Stomach (tissue), 9 donors: Measurements from ENCODE around the gene EYA3. TPM values are rescaled to one million over a fixed set of nuclear protein-coding genes. Genes with fewer than 3 reads are reported as not detected.

ENCODE experiments used
- DNase-seq, 2 donors: peaks; one replicate each; pipeline versions ENCODE4 v3.0.0 to v3.0.0-alpha.2; 2013 to 2019
- H3K27ac ChIP-seq, 5 donors: fragments of 200-600 bp in 4 of 5; sonication (generic) in 4 of 5; one replicate each; pipeline ENCODE4 v1.5.1; 2013 to 2019; ENCODE audit warnings: mild to moderate bottlenecking in 1 of 5, moderate library complexity in 1 of 5
- H3K27me3 ChIP-seq, 3 donors: fragments of 200-600 bp; sonication (generic); one replicate each; pipeline ENCODE4 v1.5.1; 2017 to 2019; ENCODE audit warnings: mixed run types in 1 of 3
- H3K36me3 ChIP-seq, 4 donors: fragments of 200-600 bp; sonication (generic); 1 replicate in 3 of 4; 2 replicates in 1 of 4; pipeline ENCODE4 v1.5.1; 2016 to 2019
- H3K4me1 ChIP-seq, 4 donors: fragments of 200-600 bp; sonication (generic); one replicate each; pipeline ENCODE4 v1.5.1; 2016 to 2019
- H3K4me3 ChIP-seq, 4 donors: fragments of 200-600 bp; sonication (generic) in 3 of 4; one replicate each; pipeline ENCODE4 v1.5.1; 2016 to 2019; ENCODE audit warnings: mild to moderate bottlenecking in 1 of 4
- H3K9me3 ChIP-seq, 4 donors: fragments of 200-600 bp; sonication (generic); one replicate each; pipeline ENCODE4 v1.5.1; 2016 to 2019
- EP300 ChIP-seq: sonication (generic); formaldehyde crosslinking; IDR thresholded peaks from one replicate; pipeline ENCODE4 v1.6.1; 2017; ENCODE audit warnings: antibody characterized with exemption
- POLR2A ChIP-seq, 4 donors: fragments of 450-650 bp; IDR thresholded peaks; one replicate each; pipeline ENCODE4 v1.6.1; 2016; ENCODE audit warnings: antibody characterized with exemption in 4 of 4, control low read depth in 2 of 4, mild to moderate bottlenecking in 1 of 4, moderate library complexity in 1 of 4
- POLR2AphosphoS5 ChIP-seq, 3 donors: sonication (generic); formaldehyde crosslinking; IDR thresholded peaks; one replicate each; pipeline ENCODE4 v1.6.1; 2016; ENCODE audit warnings: antibody characterized with exemption in 3 of 3
- WGBS, 5 donors: extraction: QIAGEN DNeasy Blood & Tissue Kit in 3 of 5; methylation state at CpG; one replicate each; pipeline versions ENCODE4 v1.1.5 to v1.1.7; 2013 to 2018; 5-methylcytosine and 5-hydroxymethylcytosine counted together
- intact Hi-C: fragments of 100-400 bp; cut with DNase I; formaldehyde crosslinking; loops from one replicate; pipeline ENCODE4 v1.15.1; 2023; ENCODE audit warnings: low total_unique reads
- polyA plus RNA-seq, 3 donors: library from polyadenylated mRNA; stranded (reverse); fragments of 200-250 nt; gene quantifications; one replicate each; pipeline ENCODE4 v1.2.3, GENCODE V29; 2013
- total RNA-seq, 5 donors: library from RNA; depleted of rRNA; stranded (reverse); fragments of >200 nt; gene quantifications; one replicate each; pipeline versions ENCODE4 v1.1.0 to v1.2.3, GENCODE V29; 2014 to 2016
- TF ChIP-seq, protein P1 (sequence below), 7 experiments: fragments of 450-650 bp in 4 of 7; fragments of 200-600 bp in 3 of 7; sonication (generic) in 3 of 7; IDR thresholded peaks; one replicate each; pipeline ENCODE4 v1.5.1; 2016 to 2019; ENCODE audit warnings: antibody characterized with exemption in 7 of 7, control low read depth in 2 of 7, mild to moderate bottlenecking in 1 of 7
- donor health status: healthy with polysubstance abuse.
- donor health status: Bipolar disorder and iron deficiency.
- donor health status: healthy.

Gene EYA3
- total and polyA plus RNA-seq, 8 donors: 2.9 to 38.2 (median 12.5) TPM

DNA sequence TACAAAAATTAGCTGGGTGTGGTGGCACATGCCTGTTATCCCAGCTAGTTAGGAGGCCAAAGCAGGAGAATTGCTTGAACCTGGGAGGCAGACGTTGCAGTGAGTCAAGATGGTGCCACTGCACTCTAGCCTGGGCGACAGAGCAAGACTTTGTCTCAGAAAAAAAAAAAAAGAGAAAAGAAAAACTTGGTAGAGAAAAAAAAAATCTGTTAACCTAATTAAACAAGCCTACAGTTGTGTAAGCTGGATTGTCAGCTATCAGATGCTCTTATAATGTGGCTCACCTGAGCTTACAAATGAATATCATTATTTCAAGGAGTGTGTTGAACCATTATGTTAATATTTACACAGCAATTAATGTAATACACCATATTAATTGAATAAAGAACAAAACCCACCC is 26.4 kb upstream of the EYA3 start:
- H3K36me3 ChIP-seq: no peaks in the 10 kb centered on the region
- 62 to 79% (median 73%) methylated on average over 2 of the region's 2 CpGs for whole genome bisulfite sequencing, 5 donors
- no peak overlapping the region for H3K4me3 ChIP-seq
- H3K4me1 ChIP-seq: peaks cover 0 to 23% (median 0%) of the 10 kb centered on the region in 4 donors
- intact Hi-C loops: no loop called here
- no peaks in the 10 kb centered on the region for H3K27me3 ChIP-seq
- DNase-seq: no peak
- H3K27ac ChIP-seq: peak overlapping the region in 2 of 5 donors; percentile 7 to 65
- TF ChIP-seq POLR2A (IDR thresholded peaks at IDR 0.05) (no peak), POLR2AphosphoS5 (IDR thresholded peaks at IDR 0.05) (no peak), EP300 (no peak)
- TF ChIP-seq, protein P1, sequence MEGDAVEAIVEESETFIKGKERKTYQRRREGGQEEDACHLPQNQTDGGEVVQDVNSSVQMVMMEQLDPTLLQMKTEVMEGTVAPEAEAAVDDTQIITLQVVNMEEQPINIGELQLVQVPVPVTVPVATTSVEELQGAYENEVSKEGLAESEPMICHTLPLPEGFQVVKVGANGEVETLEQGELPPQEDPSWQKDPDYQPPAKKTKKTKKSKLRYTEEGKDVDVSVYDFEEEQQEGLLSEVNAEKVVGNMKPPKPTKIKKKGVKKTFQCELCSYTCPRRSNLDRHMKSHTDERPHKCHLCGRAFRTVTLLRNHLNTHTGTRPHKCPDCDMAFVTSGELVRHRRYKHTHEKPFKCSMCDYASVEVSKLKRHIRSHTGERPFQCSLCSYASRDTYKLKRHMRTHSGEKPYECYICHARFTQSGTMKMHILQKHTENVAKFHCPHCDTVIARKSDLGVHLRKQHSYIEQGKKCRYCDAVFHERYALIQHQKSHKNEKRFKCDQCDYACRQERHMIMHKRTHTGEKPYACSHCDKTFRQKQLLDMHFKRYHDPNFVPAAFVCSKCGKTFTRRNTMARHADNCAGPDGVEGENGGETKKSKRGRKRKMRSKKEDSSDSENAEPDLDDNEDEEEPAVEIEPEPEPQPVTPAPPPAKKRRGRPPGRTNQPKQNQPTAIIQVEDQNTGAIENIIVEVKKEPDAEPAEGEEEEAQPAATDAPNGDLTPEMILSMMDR (IDR thresholded peaks at IDR 0.05): no peak
- no peaks in the 10 kb centered on the region for H3K9me3 ChIP-seq

DNA sequence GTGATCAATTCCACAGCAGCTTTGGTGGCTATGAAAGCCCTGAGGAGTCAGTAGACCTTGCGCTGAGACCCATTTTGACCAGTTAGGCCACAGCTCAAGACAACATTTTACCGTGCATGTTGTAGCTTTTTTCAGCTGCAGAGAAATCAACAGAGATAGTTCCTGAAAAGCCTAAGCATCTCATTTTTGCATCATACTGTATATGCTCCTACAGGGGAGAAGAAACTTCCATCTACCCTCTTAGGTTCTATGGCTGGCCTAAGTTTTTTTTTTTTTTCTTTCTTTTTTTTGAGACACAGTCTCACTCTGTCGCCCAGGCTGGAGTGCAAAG is 24.8 kb upstream of the EYA3 start:
- Histone ChIP-seq H3K36me3 (no peaks in the 10 kb centered on the region), H3K9me3 (no peaks in the 10 kb centered on the region), H3K27ac (peak overlapping the region in 2 of 5 donors; percentile 30 to 65), H3K4me1 (peaks cover 0 to 23% (median 0%) of the 10 kb centered on the region in 4 donors), H3K27me3 (no peaks in the 10 kb centered on the region), H3K4me3 (no peak overlapping the region)
- intact Hi-C loops: no loop called here
- no peak for DNase-seq
- TF ChIP-seq, protein P1 (IDR thresholded peaks at IDR 0.05): no peak
- no peak for TF ChIP-seq EP300
- no peak for TF ChIP-seq POLR2A (IDR thresholded peaks at IDR 0.05)
- TF ChIP-seq POLR2AphosphoS5 (IDR thresholded peaks at IDR 0.05): no peak
- 61 to 89% (median 81%) methylated on average over 3 of the region's 3 CpGs for WGBS, 5 donors

DNA sequence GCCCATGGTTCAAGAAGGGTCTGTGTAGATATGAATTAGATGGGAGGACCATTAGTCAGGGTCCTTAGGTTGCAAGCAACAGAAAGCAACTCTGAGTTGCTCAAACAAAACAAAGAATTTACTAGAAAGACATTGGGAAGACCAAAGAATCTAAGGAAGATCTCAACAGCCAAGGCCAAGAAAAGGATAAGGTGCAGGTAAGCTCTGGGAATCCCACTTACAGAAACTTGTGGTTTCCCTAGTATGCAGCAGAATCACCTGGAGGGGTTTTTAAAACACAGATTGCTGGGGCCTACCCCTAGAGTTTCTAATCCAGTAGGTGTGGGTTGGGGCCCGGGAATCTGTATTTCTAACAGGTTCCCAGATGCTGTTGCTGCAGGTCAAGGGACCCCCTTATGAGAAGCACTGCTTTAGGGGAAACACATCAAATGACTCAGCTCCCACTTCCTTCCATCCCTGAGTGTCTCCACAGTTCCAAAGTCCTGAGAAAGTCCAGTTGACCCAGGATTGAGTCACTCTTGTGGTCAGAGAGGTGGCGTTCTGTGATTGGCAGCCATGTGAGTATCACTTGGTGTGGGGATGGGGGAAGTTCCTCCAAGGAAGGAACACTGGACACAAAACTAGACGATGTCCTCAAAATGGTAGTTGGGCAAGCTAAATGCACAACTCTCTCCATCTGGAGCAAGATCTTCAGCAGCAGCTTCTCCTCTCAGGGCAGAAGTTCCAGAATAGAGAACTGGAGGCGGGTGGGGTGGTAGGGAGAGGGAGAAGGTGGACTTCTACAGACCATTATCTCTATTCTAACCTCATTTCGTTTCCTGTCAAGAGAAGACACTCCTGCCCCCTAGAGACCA is 24.2 kb upstream of the EYA3 start:
- Histone ChIP-seq H3K27ac (peak overlapping the region in 2 of 5 donors; percentile 40 to 65), H3K4me3 (no peak overlapping the region), H3K4me1 (peaks cover 0 to 23% (median 0%) of the 10 kb centered on the region in 4 donors), H3K36me3 (no peaks in the 10 kb centered on the region), H3K9me3 (no peaks in the 10 kb centered on the region), H3K27me3 (no peaks in the 10 kb centered on the region)
- intact Hi-C loops: no loop called here
- 68 to 80% (median 73%) methylated on average over 5 of the region's 5 CpGs for WGBS, 5 donors
- peak in 2 of 3 donors; percentile 19 to 20 for TF ChIP-seq POLR2AphosphoS5 (IDR thresholded peaks at IDR 0.05)
- TF ChIP-seq, protein P1 (IDR thresholded peaks at IDR 0.05): no peak
- peak in 1 of 2 donors; percentile 56 for DNase-seq

DNA sequence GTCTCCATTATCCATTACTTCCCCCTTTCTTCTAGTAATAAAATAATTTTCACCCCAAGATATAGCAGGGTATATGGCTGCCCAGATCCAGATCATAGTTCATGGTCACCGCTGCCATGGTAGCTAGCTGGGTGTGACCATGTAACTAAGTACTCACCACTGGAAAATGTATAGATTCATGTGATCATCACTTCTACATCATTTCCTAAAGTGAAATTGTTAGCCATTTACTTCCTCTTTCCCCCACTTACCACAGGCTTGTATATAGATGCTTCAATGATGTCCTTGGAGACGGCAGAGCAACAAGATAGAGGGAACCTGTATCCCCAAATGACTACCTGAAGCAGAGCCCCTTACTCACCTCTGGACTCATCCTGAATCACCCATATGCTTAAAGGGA is 22.7 kb upstream of the EYA3 start:
- no peak for TF ChIP-seq EP300
- TF ChIP-seq, protein P1 (IDR thresholded peaks at IDR 0.05): no peak
- no peak for TF ChIP-seq POLR2A (IDR thresholded peaks at IDR 0.05)
- TF ChIP-seq POLR2AphosphoS5 (IDR thresholded peaks at IDR 0.05): no peak
- 84 to 94% (median 91%) methylated on average over 2 of the region's 2 CpGs for WGBS, 5 donors
- DNase-seq: peak in 1 of 2 donors; percentile 32
- Histone ChIP-seq H3K4me1 (peaks cover 0 to 23% (median 0%) of the 10 kb centered on the region in 4 donors), H3K36me3 (no peaks in the 10 kb centered on the region), H3K4me3 (no peak overlapping the region), H3K9me3 (no peaks in the 10 kb centered on the region), H3K27ac (peak overlapping the region in 2 of 5 donors; percentile 40 to 43), H3K27me3 (no peaks in the 10 kb centered on the region)
- intact Hi-C loops: no loop called here
